GM19438 (cell line): Measurements from ENCODE around the gene BICD2.
"Not testable (repeated sequence)": the region's sequence is repeated elsewhere in the genome, so short reads cannot be mapped to it uniquely, and the experiment has no call there.

ENCODE experiments used
- ATAC-seq: cut with Tn5 transposase; IDR thresholded peaks from one replicate; pipeline ENCODE4 v1.9.1; 2021; ENCODE audit warnings: low read depth; ENCODE audit not compliant: unreplicated experiment

BICD2 gene

GRCh38 chr9:92771309-92771708 is 6.7 kb upstream of the BICD2 start:
- ATAC-seq: no peak

- ATAC-seq: no peak
These were observed 5.8 kb upstream of the BICD2 start for GRCh38 chr9:92770360-92770995.

GRCh38 chr9:92769990-92770359 is 5.3 kb upstream of the BICD2 start:
- ATAC-seq: no peak

- ATAC-seq: no peak
These were observed 4.7 kb upstream of the BICD2 start for GRCh38 chr9:92769286-92769685.

GRCh38 chr9:92768816-92769215 is 4.2 kb upstream of the BICD2 start:
- not testable (repeated sequence) for ATAC-seq

GRCh38 chr9:92767066-92768054 is 2.7 kb upstream of the BICD2 start:
- ATAC-seq: no peak

- peak; percentile 87 for ATAC-seq
These were observed 629 bp upstream of the BICD2 start for GRCh38 chr9:92764988-92765936.

- ATAC-seq: no peak
These were observed 782 bp downstream of the BICD2 start for GRCh38 chr9:92763721-92764380.

GRCh38 chr9:92762781-92763708 is 1.6 kb downstream of the BICD2 start:
- no peak for ATAC-seq

- no peak for ATAC-seq
These were observed 2.4 kb downstream of the BICD2 start for GRCh38 chr9:92762196-92762595.

- no peak for ATAC-seq
These were observed 2.9 kb downstream of the BICD2 start for GRCh38 chr9:92761686-92762085.

- no peak for ATAC-seq
These were observed 4.1 kb downstream of the BICD2 start for GRCh38 chr9:92760494-92760893.

- no peak for ATAC-seq
These were observed 4.6 kb downstream of the BICD2 start for GRCh38 chr9:92760070-92760469.

GRCh38 chr9:92759446-92759845 is 5.2 kb downstream of the BICD2 start:
- no peak for ATAC-seq

GRCh38 chr9:92756792-92757191 is 7.8 kb downstream of the BICD2 start:
- ATAC-seq: no peak

- ATAC-seq: no peak
These were observed 10.4 kb downstream of the BICD2 start for GRCh38 chr9:92754091-92754745.

- ATAC-seq: no peak
These were observed 11.7 kb downstream of the BICD2 start for GRCh38 chr9:92752812-92753404.

GRCh38 chr9:92749934-92750315 is 14.7 kb downstream of the BICD2 start:
- no peak for ATAC-seq
